ENCODE measurements around the gene MTA1.

Gene MTA1

DNA sequence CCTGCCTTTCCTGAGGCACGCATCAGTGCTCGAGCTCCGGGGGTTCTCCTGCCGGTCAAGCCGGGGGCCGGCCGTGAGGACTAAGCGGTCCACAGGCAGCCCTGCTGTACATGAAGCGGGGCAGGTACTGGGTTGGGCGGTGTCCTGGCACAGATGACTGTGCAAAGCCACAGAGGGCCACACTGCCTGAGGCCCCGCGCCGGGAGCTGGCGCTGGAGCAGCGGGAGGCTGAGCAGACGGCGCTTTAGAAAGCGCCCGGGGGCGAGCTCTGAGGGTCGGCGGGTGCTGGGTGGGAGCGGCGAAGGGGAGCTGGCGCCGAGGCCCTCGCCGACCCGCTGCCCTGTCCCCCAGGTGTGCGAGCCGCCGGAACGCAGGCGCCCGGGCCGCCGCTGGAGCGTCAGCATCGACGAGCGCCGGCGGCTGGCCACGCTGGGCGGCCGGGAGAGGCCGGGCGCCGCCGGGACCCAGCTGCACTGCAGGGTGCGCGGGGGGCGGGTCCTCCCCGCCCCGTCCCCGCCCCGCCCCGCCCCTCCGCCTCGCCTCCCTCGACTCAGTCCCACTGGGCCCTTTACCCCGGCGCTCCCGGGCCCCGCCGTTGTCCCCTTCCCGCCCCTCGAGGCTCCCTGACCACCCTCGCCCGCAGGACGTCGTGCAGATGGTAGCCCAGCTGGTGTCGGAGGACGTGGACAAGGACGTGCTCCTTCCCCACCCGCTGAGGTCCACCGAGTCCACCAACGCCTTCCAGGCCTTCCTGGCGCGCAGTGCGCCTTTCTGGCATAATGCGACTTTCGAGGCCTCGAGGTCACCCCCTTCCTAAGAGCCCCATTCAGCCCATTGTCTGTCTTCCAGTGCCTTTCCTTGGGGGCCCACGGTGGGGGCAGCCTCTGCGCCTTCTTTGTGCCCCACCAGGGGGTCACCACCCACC, 8.3 kb upstream of the MTA1 start:
- peak in 1 of 5 experiments; percentile 39 for DNase-seq

DNA sequence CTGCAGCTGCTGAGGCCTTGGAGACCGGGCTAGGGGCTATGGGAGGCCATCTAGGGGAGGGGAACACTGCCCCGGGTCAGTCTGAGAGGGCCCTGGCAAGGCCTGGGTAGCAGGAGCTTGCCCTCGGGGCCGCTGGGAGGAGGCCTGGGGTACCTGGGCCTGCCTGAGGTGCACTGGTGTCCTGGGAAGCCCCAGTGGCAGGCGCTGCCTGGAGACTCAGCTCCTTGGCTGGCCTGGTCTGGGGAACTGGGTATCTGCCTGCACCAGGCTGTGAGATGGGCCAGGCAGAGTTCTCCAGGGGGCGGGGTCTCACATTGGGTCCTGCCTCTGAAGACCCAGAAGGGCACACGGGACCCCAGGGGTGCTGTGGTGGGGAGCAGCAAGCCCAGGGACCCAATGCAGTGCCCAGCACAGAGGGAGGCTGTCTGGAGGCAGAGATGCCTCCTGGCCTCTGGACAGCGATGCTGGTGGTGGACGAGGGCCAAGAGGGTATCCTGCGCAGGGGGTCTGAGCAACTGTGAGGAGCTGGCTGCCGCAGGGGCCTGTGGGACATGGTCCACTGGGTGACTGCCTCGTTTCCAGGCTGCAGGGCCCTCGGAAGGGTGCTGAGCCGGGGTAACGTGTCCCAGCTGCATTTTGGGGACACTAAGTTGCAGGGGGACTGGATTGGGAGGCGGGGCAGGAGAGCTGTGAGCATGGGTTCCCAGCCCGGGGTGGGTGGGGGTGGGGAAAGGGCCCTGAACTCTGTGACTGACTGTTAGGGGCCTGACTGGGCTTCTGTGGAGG, 7.4 kb upstream of the MTA1 start:
- DNase-seq, result no peak

DNA sequence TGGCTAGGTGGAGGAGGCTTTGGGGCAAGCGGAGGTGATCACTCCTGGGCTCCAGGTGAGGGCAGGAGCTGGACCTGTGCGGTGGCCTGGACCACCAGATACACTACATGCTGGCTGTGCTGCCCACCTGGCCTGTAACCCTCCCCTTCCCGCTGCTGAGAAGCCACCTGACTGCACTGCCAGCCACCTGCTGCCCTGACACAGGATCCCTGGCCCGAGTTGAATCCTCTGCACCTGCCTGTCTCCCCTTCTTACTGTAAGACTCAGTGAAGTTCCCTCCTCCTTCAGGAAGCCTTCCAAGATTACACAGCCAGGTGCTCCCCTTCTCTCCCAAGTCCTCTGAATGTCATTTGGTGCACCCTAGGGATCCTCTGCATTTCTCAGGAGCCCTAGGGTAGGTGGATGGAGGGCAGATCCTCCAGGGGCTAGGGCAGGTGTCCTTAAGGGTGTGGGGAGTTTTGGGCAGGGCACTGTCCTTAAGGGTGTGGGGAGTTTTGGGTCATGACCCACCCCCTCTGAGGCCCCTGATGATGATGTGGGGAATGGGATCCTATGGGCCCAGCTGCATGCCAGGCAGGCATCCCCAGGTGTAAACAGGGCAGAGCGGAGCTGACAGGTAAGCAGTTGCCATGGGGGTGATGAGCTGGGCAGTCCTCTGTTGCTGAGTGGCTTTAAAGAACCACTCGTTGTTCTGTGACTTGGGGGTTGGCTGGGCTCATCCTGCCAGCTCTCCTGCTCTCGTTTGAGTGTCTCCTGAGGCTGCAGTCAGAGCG, 6.7 kb upstream of the MTA1 start:
- DNase-seq, result no peak

DNA sequence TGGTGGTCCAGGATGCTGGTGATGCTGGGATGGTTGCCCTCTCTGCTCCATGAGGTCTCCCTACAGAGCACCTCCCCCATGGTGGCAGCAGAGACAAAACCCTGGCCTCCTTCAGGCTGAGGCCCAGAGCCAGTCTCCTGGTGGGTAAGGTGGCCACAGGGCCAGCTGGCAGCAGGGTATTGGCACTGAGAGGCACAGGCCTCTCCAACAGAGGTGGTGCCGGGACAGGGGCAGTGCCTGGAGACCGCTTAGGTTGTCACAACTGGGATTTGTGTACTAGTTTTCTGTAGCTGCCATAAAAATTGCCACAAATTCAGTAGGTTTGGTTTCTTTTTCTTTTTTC, 6.1 kb upstream of the MTA1 start:
- DNase-seq, result no peak

DNA sequence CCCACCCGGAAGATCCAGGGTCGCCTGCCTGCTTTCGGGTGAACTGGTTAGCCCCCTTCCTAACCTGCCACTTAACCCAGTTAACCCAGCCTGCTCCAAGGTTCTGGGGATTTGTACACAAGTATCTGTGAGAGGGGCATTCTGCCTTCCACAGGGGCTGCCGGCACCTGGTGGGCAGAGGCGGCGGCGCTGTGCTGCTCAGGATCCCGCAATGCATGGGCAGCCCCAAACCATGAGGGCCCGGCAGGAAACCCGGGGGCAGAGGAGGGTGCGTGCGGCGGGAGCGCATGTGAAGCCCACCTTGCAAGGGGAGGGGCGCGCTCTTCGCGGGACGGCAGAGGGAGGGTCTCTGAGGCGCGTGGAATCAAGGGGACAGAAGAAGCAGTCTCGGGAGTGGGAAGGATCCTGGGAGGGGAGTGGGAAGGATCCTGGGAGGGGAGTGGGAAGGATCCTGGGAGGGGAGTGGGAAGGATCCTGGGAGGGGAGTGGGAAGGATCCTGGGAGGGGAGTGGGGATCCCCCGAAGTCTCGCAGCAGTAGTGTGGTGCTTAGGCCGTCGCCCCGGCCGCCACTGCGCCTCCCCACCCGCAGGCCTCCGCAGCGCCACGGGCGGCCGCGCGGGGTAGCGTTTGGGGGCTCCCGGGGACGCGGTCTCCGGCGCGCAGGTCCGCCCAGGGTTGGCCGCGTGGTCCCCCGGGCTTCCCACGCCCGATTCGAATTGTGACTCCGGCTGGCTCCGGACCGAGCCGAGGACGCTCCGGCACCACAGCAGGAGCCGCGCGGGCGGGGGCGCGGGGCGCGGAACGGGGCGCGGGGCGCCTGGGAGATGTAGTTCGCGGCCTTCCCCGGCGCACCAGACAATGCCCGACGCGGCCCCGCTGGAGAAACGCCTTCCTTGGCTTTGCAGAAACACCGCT, 4.9 kb upstream of the MTA1 start:
- peak; percentile 34 to 78 (median 53) for DNase-seq

DNA sequence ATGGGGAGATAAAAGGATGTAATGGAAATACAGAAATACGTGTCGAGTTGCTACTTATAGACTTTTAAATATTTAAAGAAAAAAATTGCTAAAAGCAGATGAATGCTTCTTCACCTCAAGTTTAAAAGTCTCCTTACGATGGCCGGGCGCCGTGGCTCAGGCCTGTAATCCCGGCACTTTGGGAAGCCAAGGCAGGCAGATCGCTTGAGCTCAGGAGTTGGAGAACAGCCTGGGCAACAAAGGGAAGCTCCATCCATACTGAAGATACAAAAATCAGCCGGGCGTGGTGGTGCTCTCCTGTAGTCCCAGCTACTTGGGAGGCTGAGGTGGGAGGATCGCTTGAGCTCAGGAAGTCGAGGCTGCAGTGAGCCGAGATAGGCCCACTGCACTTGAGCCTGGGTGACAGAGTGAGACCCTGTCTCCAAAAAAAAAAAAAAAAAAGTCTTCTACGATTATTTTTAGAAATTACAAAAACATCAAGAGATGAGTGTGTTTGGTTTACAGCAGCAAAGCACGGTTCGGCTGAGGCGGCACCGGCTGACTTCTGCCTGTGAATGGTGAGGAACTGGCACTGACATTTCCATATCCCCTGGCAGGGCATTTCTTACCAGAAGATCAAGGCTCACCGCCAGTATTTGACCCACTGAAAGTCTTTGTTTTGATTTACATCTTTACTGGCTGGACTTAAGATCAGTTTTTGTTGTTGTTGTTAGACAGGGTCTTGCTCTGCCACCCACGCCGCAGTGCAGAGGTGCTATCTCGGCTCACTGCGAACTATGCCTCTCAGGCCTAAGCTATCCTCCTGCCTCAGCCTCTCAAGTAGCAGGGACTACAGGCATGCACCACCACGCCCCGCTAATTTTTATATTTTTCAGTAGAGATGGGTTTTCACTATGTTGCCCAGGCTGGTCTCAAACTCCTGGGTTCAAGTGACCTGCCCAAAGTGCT, 3.9 kb upstream of the MTA1 start:
- DNase-seq, result no peak

DNA sequence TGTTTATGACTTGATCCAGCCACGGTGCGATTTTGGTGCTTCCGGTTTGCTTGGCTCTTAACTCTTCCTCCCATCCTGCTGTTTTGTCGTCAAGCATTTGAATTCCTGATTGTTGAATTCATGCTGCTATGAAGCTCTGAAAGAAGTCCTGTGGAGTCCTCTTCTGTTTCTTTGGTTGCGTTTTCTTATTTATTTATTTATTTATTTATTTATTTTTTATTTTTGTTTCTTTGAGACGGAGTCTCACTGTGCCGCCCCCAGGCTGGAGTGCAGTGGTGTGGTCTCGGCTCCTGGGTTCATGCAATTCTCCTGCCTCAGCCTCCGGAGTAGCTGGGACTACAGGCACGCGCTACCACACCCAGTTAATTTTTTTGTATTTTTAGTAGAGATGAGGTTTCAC, 3.0 kb upstream of the MTA1 start:
- no peak for DNase-seq

DNA sequence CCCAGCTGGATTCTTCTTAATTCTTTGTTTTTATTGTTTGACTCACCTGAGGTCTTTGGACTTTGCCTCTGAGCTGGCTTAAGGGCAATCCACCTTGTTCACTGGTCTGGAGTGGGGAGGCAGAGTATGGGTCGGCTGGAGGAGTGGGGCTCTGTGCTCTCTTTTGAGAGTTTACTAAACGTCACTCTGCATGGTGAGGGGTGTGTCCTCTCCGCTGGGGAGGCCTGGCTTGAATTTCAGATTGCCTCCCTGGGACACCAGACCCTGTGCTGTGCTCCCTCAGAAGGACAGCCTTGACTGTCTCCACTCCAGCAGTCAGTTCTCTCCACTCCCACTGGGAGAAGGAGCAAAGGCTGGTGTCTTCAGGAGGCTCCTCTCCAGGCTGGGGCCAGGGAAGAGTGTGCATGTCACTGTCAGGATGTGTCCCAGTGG, 1.9 kb upstream of the MTA1 start:
- DNase-seq, result no peak

DNA sequence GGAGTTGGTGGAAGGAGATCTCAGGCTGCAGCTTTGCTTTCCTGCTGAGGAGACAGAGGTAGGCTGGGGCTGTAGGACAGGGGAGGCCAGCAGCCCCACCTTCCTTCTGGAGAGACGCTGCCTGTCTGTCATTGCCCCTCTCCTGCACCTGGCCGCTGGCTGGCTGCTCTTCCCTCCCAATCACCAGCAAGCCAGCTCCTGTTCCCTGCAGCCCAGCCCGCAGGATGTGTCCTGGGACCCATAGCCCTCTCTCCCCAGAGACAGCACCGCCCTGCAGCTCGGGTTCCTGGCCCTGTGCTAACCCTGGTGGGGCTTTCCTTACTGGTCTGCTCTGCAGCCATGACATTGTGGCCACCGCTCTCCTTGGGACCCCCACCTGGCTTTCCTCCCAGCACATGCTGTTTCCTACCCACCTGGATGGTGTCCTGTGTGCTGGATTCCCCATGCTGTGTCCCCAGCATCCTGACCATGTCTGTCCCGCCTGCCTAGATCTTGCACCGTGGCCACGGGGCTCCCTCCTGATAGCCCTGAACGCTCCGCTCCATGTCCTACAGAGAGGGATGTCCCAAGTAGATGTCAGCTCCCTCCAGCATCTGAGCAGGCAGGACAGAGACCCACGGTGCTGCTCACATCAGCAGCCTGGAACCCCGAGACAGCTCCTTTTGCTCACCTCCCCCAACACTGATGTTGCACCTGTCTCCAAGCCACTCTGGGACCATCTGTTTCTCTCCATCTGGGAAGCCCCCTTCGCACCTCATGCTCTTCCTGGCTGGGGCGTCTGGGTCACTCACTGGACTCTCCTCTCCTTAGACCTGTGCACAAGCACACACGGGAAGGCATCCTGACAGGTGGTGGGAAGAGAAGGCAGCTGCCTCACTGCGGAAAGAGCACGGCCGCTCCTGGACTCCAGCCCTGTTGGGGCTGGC, 1.1 kb upstream of the MTA1 start:
- no peak for DNase-seq

DNA sequence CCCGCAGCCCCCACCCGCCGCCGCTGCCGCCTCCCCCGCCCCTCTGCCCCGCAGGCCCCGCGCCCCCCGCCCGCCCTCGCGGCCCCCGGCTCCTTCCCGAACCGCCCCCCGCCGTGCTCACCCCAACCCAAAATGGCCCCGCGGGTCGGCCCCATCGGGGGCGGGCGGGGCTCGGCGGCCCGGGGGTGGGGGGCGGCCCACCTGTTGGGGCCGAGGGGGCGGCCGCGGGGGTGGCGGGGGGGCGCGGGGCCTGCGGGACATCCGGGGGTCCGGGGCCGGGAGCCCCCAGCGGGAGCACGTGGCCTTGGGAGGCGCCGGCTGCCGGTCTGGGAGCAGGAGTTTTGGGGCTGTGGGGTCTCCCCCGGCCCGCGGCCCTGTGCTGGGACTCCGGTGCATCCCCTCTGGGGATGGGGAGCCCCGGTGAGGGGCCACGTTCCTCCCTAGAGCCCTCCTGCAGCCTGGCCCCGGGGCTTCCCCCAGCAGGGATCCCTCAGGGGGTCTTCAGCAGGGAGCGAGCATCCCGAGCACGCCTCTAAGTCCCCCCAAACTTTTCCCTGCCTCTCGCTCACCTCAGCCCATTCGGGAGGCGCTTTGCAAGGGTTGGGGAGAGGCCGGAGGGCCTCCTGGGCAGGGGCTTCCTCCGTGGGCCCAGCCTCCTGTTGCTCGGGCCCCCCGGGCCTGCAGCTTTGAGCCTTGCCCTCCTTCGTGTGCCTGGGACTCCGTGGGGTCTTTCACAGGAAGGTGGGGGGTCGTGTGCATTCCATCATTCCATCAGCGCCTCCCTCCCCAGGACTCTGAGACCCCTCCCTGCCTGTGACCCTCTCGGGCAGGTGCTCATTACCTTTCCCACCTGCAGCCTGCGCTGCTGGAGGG, 710 bp downstream of the MTA1 start:
- no peak for DNase-seq

DNA sequence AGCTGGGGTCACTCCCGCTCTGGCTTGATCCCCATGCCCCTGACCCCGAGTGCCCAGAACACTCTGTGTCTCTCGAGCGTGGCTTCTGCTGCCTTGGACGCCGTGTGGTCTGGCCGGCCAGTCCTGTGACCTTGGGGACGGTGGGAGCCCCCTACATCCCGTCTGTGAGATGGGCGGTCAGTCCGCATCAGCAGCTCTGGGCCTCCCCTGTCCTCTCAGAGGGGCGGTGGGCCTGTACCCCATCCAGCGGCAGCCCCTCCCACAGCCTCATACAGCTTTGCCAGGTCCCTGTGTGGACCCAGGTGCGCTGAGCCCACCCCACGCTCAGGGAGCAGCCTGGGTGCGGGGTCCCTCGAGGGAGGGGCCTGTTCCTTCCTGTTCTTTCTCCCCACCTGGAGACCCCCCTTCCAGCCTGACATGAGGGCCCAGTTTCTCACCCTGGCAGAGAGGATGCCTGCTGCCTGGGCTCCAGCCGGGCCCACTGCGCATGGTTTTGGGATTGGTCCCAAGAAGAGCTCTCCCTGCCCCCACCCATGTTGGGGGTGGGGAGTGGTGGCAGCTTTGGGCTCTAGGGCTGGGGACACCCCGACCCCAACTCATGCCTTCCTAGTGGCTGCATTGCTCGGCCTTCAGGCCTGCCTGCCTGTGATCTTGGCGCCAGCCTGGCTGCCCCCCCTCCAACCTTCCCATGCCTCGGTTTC, 1.5 kb downstream of the MTA1 start:
- DNase-seq, result no peak

DNA sequence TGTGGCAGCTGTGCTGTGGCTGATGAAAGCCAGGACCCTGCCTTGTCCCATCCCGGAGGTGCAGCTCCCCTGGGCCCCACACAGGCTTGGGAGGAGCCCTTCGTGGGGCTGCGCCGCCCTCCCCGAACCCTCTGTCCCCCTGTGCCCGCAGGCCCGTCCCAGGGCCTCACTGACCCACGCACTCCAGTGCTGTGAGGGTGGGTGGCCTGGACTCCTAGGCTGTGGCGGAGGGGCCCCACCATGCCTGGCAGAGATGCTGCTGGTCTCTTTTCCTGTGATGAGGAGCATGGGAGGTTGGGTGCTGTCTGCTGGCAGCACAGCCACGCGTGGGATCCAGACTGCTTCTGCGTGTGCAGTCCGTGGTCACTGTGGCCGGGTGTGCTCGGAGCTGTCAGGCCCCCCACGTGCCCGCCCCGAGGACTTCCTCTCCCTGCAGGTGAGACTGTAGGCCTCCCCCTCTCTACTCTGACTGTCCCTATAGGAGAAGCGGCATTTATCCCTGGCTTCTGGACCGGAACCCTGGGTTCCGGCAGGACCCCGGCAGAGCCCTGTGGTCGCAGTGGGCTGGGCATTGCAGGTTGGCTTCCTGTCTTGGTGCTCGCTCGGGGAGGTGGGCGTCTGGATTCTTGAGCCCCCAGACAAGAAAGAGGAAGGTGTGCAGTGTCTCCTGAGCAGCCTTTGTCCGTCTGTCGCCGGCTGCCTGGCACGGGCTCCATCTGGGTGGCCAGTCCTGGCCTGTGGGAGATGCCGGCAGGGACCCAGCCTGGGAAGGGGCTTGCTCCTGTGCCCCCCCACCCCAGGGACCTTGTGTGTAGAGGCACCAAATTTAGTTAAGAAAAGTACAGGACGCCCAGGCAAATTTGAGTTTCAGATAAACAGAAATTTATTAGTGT, 2.3 kb downstream of the MTA1 start:
- DNase-seq, result no peak

DNA sequence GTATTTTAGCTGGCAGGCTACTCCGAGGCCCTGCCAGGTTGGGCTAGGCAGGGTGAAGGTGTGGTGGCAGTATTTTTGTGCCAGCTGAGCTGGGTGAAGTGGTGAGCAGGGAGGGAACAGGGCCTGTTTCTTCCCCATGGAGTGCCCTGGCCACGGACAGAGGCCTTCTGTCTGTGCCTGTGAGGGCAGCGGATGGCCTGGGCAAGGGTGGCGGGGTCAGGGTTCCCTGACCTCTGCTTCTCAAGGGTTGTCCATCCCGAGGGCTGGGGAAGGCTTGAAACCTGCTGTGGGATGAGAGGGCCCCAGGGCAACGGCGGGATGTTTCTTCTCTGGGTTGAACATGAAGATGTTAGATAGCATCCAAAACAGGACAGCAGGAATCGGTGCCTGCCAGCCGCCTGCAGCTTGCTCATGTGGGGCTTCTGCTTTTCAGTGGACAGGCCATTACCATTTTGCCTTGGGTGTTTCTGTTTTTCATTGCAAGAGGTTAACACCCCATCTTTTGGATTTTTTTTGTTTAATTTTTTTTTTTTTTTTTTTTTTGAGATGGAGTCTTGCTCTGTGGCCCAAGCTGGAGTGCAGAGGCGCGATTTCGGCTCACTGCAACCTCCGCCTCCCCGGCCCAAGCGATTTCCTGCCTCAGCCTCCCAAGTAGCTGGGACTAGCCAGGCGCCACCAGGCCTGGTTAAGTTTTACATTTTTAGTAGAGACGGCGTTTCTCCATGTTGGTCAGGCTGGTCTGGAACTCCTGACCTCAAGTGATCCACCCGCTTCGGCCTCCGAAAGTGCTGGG, 3.3 kb downstream of the MTA1 start:
- no peak for DNase-seq

DNA sequence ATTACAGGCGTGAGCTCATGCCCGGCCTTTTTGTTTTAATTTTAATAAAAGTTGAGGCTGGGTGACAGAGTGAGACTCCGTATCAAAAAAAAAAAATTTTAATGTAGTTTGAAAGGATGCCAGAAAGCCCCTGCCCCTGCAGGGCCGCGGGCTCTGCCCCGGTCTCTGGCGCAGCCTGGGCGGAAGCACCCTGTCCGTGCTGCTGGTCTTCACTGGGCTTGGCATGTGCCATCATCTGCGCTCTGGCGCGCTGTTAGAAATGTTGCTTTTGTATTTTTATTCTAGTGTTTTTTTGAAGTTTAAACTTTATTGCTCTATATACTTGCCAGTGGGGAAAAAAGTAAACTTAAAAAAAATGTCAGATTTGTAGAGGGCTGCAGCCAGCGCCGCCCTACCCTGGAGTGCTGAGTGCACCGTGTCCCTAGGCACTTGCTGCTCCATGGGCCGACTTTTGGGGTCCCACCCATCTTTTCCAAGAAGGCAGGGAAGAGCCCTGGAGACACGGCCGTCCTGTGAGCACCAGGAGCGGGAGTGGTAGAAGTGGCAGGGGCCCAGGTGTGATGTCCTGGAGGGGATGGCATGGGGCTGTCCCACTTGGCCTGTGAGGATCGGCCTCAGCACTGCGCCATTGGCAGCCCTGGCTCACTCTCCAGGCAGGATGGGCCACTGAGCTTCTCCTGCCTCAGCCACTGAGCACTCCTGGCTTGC, 4.0 kb downstream of the MTA1 start:
- no peak for DNase-seq

DNA sequence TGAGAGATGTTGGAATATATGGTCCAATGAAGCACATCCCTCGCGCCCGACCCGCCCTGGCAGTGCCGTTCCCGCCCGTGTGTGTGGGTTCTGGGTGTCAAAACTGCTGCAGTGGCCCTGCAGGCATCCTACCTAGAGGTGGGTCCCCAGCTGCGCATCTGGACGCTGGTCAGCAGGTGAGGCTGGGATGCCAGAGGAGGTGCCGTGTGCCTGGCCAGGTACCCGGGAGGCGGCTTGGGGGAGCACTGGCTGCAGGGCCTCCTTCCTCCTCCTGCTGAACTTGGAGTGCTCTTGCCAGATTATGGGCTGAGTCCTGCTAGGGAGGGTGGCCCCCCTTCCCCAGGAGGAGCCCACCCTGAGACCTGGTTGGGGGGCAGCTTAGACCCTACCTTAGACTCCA, 5.2 kb downstream of the MTA1 start:
- no peak for DNase-seq

Measured in T-helper 2 cell (primary cell).